Activated CD4-positive, CD25-positive, alpha-beta regulatory T cell (primary cell): ENCODE measurements around the gene UNC13C.
"Not testable (repeated sequence)": the region's sequence is repeated elsewhere in the genome, so short reads cannot be mapped to it uniquely, and the experiment has no call there.

Experiments
- DNase-seq, 4 experiments: peaks; one replicate each; lab custom pipeline; 2025; lab: John Stamatoyannopoulos, UW

The UNC13C gene

DNA sequence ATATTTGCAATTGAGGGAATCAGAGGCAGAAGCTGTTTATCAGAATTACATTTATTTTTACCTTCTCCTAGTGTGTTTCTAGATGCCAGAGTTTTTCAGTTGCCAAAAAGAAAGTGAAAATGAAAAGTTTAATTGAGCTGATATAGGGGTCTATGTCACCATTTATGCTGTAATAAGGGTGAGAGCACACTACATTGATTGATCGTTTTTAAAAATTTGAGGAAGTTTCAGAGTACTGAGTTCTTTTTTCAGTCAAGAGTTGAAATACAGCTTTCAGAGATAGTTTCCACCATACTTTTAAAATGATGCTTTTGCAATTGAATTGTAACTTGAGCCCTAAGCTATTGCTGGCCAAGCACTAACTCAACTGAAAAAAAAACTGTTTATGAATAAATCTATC is 326.9 kb downstream of the UNC13C start:
- no peak for DNase-seq

DNA sequence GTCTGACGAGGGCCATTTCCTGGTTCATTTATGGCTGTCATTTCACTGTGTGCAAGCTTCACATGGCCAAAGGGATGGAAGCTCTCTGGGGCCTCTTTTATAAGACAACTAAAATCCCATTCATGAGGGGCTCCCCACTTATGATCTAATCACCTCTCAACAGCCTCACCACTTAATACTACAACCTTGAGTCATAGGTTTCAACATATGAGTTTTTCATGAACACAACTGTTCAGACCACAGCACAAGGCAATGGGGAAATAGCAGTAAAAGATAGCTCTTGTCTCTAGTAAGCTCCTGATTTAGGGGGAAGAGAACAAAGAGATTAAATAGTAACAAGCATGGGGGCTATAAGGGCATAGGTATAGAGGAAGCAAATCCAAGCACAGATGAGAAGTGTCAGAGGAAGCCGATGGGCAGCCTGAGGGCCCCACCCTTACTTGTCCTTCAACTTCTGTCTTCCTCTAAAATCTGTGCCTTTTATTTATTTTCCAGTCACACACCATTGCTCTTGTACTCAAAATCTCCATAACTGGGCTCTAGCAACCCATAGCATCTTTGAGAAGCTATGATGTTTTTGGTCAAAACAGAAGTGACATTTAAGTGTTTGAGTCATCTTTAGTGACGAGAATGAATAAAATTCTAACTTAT is 329.1 kb downstream of the UNC13C start:
- DNase-seq = no peak

DNA sequence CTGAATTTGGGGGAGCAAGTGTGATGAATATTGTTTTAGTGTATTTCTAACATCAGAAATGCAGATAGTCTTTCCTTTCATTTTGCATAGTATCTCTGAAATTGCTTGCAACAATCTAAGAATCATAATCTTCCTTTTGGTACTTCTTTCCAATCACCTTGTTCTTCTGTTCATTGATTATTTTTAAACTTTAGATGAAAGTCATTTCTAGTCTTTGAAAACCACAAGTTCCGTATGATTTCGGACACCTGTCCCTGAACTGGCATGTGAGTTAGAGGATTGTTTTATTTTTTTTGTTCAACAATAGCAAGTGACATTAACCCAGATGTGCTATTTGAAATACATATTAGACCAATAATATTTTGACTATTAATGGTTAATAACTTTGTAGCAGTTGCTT is 329.7 kb downstream of the UNC13C start:
- DNase-seq = no peak

DNA sequence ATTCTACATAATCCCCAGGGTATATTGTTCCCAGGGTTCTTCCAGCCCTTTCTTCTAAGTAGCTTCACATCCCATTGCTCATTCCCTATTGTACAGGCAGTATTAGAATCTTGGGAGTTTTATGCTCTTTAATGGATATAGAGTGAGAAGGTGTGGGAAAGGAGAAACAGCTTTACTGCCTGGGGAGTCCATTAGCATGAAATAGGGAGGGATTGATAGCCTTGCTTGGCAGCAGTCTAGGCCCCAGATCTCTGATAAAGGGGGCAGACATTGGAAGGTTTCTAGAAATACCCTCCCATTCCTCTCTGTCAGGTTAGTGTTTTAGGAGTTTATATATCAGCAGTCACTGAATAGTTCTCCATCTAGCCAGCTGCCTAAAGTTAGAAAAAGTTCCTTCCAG is 334.3 kb downstream of the UNC13C start:
- DNase-seq = no peak

DNA sequence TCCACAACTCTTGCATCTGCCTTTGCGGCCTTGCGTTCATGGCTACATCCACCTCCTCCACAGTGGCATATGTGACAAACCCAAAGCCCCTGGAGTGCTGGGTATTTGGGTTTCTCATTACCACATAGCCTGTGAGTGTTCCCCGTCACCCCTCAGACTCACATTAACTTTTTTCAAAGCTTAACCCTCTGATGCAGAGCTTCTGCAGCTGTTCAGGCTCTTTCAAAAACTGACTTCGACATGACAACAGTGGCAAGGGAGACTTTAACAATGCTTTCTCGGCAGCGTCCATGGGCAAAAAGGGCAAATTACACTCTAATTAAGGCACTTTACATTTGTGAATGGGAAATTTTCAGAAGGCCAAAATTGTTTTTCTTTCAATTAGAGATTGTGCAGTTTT is 343.2 kb downstream of the UNC13C start:
- no peak for DNase-seq

DNA sequence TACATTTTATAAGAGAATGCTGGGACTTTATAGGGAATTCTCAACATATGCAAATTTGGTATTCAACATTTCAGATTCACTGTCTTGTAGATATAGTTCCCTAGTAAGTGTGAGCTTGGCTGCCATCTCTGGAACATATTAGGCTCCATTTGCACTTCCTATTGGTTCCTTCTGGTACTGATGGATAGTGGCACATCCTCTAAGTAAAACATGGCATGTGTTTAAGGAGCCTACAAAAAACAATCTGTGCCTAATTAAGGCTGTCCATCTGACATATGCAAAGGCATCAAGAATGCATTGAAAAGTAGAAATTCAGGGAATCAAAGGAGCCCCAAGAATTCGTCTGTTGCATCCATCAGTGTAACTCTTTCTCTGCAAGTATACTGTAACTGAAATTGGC is 344.1 kb downstream of the UNC13C start:
- no peak for DNase-seq

DNA sequence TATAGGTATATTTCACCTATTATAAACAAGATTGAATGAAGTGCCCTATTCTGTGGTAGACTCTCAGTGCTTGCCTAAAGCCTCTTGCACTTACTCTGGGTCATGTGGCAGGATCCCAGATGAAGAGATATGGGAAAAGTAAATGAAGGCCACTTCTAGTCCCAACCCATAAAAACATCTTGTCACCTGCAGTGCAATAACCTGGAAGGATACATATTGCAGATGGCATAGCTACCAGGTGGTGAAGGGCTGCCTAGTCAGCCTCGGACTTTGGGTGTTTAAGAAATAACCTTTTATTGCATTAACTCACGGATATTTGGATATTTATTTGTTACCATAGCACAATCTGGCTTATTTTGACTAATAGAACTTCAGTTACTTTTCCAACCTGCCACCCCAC is 367.1 kb downstream of the UNC13C start:
- no peak for DNase-seq

DNA sequence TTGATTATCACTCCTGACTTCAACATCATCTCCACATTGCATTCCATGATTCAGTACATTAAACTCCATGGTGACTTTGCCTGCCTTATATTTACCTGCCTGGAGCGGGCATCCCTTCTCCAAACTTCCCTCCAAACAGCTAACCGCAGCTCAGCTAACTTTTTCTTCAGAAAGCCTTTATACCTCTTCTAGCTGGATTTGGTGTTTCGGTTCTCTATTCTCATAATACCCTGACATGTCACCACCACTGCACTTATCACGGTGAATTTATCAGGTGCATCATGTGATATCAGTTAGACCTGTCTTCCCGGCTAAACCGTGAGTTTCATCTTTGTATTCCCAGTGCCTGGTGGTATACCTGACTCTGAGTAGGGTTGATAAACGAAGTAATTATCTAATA is 367.6 kb downstream of the UNC13C start:
- no peak for DNase-seq

DNA sequence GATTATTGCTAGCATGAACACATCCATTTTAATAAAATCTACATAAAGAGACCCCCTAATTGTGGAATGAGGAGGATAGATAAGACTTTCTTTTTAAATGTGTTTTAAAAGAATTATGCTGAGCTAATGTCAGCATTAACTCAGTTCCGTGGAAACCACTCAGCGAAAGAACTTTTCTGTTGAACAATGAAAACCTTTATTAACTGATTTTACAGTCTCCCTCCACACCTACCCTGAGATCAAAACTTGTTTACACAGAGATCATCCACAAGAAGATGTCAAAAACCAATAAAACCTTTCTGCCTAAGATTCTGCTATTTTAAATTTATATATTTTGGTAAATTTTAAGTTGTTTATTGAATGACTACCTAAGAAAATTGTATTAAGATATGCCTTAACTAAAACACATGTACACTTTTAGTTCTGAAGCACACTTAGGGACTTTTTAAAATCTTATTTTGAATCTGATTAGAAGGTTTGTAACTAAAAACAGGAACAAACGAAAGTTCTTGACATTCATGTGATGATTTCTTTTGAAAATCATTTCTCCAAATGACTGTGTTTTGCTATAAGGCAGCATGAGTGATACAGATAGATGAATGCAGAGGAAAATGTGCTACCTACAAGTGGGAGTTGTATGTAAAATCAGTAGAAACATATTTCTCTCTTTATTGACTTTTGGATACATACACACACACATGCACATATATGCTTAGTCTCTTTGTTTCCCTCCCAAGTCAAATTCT is 369.0 kb downstream of the UNC13C start:
- DNase-seq = no peak

DNA sequence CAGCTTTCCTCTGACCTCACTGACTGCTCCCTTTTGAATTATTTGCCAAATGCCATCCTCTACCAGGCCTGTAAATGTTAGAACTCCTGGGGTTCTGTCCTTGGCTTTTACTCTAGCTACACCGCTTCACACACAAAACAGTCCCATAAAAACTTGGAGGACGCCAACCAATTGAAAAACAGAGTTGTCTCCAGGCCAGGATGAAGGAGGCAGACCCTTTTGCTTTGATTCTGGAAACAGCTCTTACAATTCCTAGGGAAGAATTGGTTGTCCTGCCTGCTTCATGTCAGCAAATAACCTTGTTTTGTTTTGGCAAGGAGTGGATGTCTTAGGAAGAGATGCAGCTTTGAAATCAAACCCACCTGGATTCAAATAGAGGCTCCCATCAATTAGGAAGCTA is 375.5 kb downstream of the UNC13C start:
- DNase-seq = no peak

DNA sequence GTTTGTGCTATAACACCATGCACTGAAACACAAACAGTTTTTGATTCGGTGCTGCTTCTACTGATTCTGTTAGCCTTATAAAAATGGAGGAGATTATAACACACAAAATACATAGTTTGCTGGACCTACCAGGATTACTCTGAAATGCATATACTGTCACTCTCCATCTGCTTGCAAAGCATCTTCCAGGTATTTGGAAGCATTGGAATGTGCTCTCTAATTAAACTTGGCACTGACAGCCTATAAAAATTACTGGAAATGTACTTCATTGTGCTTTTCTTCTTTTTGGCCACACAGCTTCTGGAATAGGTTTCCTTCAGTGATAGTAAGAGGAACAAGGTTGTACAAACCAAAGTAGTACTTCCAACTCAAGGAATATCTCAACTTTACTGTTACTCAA is 376.1 kb downstream of the UNC13C start:
- no peak for DNase-seq

DNA sequence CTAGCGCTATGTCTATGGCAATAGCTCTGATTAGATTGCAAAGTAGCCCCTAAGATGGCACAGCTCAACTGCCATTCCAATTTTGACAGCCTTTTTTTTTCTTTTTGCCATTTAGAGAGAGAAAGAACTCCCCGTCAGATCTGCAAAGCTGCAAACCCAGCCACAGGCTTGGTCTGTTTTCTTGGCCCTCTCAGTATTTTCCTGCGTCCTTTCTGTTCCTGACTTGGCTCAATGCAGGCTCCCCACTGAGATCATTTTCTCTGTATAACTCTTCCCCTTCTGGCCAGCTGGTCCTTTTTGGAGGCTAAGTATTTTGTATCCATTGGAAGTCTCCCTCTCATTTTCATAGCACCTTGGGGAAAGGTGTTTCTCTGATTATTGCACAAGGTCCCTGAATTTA is 386.7 kb downstream of the UNC13C start:
- no peak for DNase-seq

DNA sequence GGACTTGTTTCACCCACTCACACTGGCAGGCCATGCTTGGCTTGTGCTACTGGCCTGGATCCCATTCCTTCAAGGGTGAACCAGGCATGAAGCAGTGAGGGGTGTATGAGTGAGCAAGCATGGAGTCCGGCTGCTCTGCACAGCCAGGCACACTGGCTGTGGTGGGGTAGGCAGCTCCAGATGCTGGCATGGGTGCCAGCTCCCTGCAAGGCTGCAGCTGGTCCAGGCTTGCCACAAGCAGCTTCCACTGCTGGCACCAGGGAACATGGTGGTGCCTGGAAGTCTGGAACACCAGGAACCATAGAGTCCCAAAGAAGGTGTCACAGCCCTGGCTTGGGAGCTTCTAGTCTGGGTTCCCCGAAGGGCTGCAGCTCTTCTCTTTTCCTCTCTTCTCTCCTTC is 395.1 kb downstream of the UNC13C start:
- no peak for DNase-seq

DNA sequence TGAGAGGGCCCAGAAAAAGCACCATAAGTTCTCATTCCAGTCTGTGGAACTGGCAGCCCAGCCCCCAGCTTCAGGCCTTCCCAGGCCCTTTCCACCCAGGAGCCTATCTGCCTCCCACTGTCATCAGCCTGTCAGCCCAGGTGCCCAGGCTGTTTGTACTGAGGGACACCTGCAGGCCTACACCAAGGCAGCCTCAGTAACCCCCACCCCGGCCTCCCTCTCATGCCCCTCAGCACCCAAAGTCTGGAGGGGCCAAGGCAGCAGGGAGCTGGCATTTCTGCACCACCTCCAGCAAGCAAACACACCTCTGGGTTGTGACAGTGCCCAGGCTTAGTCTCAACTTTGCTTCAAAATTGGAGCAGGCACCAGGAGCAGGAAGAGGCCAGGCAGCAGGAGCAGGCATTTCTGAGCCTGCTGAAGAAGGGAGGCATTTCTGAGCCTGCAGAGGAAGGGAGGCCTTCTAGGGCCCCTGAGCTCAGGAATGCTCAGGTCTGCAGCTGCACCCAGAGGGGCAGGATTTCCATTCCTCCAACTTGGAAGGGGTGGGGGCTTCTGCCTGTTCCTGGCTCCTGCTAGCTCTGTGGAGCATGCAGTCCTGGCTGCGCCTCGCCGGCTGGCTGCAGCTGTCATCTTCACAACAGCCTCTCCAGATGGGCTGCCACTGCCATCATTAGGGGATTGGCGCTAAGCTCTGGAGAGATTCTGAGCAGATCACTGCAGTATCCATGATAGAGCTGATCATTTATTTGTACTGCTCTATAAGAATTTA is 396.1 kb downstream of the UNC13C start:
- DNase-seq = no peak

DNA sequence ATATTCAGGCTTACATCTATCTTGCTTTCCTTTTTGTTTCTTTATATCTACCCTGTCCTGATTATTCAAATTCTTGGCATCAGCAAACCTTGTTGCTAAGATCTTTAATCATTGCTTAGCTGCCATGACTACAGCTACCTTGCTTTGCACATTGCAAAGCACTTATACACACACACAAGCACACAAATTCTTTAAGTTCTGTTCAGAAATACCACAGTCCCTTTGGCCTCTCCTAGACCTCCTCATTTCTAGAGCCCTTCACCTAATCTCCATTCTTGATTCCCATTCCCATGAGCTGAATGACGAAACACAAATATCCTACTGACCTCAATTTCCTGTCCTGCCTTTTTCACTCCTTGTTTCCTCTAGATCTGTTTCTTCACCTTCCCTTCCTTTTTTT is 409.6 kb downstream of the UNC13C start:
- no peak for DNase-seq

DNA sequence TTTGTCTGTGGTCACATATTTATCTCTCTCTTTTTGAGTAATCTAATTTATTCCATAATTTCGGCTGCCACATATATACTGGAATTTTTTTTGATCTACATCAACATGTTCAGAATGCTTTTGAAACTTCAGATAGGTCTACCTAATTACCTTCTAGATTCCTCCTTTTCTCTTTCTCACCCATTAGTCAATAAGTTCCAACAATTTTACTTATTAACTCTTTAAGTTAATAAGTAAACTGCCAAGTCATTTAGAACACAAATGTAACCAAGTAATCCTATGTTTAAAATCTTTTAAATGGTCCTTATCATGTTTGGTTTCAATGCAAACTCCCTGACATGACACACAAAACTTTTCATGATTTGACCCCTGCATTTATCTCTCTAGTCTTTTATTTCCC is 410.5 kb downstream of the UNC13C start:
- no peak for DNase-seq

DNA sequence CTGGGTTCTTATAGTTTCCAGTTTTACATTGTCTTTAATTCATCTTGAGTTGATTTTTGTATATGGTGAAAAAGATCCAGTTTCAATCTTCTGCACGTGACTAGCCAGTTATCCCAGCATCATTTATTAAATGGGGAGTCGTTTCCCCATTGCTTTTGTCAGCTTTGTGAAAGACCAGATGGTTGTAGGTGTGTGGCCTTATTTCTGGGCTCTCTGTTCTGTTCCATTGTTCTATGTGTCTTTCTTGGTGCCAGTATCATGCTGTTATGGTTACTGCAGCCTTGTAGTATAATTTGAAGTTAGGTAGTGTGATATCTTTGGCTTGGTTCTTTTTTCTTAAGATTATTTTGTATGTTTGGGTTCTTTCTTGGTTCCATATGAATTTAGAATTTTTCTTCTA is 432.2 kb downstream of the UNC13C start:
- DNase-seq = no peak

DNA sequence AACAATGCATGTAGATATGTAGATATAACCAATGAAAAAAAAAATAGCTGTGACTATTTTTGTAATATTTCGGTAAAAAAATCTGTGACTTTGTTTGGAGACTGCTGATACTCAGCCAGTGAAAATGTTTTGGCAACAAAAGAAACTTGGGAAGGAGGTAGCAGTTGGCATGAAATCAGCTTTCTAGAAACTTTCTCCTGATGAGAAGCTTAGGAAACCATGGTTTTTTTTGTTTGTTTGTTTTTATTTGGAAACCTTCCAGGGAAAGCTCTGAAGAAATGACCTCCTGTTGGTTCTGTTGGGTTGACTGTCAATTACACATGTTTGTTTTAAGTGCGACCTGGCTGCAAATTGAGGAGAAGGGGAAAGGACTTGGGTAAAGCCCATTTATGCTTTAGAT is 445.9 kb downstream of the UNC13C start:
- no peak for DNase-seq

DNA sequence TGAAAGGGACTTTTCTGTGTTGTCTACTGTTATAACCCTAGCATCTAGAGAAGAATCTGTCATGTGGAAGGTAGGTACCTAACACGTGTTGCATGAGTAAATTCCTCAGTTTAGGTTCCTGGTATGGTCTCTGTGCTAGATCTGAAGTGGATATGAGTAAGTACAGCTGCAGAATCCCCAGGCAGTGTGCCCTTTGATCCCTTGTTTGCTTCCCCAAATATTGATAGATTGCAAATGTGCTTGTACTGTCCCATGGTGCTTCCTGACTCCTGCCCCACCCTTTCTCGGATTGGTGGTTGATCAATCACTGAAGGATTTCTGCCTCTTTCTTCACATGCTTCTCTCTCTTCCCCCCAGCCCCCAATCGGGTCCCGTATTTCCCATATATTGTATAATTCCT is 450.4 kb downstream of the UNC13C start:
- no peak for DNase-seq

DNA sequence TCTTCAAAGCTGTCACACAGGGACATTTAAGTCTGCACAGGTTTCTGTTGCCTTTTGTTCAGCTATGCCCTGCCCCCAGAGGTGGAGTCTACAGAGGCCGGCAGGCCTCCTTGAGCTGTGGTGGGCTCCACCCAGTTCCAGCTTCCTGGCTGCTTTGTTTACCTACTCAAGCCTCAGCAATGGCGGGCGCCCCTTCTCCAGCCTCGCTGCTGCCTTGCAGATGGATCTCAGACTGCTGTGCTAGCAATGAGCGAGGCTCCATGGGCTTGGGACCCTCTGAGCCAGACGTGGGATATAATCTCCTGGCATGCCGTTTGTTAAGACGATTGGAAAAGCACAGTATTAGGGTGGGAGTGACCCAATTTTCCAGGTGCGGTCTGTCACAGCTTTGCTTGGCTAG is 472.0 kb downstream of the UNC13C start:
- DNase-seq = not testable (repeated sequence)

DNA sequence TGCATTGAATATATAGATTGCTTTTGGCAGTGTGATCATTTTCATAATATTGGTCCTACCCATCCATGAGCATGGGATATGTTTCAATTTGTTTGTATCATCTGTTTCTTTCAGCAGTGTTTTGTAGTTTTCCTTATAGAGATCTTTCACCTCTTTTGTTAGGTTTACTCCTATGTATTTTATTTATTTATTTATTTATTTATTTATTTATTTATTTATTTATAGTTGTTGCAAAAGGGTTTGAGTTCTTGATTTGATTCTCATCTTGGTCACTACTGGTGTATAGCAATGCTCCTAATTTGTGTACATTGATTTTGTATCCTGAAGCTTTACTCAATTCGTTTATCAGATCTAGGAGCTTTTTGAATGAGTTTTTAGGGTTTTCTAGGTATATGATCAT is 478.2 kb downstream of the UNC13C start:
- DNase-seq = no peak

DNA sequence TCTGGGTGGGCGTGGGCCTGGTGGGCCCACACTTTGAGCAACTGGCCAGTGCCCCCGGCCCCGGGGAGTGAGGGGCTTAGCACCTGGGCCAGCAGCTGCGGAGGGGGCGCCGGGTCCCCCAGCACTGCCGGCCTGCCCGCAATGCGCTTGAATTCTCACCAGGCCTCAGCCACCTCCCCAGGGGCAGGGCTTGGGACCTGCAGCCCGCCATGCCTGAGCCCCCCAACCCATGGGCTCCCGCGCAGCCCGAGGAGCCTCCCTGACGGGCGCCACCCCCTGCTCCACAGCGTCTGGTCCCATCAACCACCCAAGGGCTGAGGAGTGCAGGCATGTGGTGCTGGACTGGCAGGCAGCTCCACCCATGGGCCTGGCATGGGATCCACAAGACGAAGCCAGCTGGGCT is 484.3 kb downstream of the UNC13C start:
- no peak for DNase-seq

DNA sequence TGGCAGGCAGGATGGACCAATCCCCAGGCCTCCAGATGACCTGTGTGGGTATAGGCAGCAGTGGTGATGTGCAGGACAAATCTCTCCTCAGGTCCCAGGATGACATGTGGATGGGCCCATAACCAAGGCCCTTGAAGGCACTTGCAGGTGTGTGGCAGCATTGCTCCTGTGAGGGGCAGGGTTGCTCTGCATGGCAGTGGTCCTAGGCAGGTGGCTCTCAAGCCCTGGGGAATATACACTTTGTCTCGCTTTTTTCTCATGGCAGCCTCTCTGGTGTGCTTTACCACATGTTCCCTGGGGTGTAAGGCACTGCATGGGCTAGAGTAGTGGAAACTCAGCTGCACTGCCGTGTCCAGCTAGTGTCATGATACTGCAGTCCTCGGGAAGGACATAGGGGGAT is 503.6 kb downstream of the UNC13C start:
- no peak for DNase-seq
